Lung (tissue), 12 donors: ENCODE data around the gene RAI1. TPM values are rescaled to one million over a fixed set of nuclear protein-coding genes. Genes with fewer than 3 reads are reported as not detected.

Source experiments
- ATAC-seq: fragments of 200-7000 bp; cut with Tn5 transposase; one replicate; pipeline ENCODE4 v1.9.1; 2020; ENCODE audit warnings: moderate number of reproducible peaks; ENCODE audit not compliant: insufficient read depth, low FRiP score
- DNase-seq, 3 donors: peaks; one replicate each; pipeline ENCODE4 v3.0.0-alpha.2; 2013 to 2017
- H3K27ac ChIP-seq, 2 donors: one replicate each; pipeline ENCODE4 v1.5.1; 2013; ENCODE audit warnings: mild to moderate bottlenecking in 2 of 2, moderate library complexity in 2 of 2, control low read depth in 1 of 2, inconsistent platforms in 1 of 2, low read depth in 1 of 2, low read length in 1 of 2
- H3K27me3 ChIP-seq, 3 donors: one replicate each; pipeline ENCODE4 v1.5.1; 2013; ENCODE audit warnings: low read length in 2 of 3; ENCODE audit not compliant: control insufficient read depth in 3 of 3, insufficient read depth in 3 of 3
- H3K36me3 ChIP-seq, 4 donors: one replicate each; pipeline ENCODE4 v1.5.1; 2013; ENCODE audit warnings: low read length in 4 of 4, mild to moderate bottlenecking in 1 of 4, moderate library complexity in 1 of 4; ENCODE audit not compliant: control insufficient read depth in 4 of 4, insufficient read depth in 4 of 4
- H3K4me1 ChIP-seq, 5 donors: one replicate each; pipeline ENCODE4 v1.5.1; 2013; ENCODE audit warnings: low read length in 5 of 5, mild to moderate bottlenecking in 2 of 5, moderate library complexity in 1 of 5; ENCODE audit not compliant: control insufficient read depth in 5 of 5, insufficient read depth in 5 of 5
- H3K4me3 ChIP-seq: one replicate; pipeline ENCODE4 v1.5.1; 2013; ENCODE audit warnings: mild to moderate bottlenecking, control low read depth, moderate library complexity
- H3K9ac ChIP-seq, 2 donors: one replicate each; pipeline ENCODE4 v1.5.1; 2013; ENCODE audit warnings: low read length in 2 of 2, control low read depth in 1 of 2; ENCODE audit not compliant: insufficient read depth in 1 of 2
- H3K9me3 ChIP-seq, 4 donors: one replicate each; pipeline ENCODE4 v1.5.1; 2013; ENCODE audit warnings: low read length in 3 of 4, mild to moderate bottlenecking in 1 of 4, moderate library complexity in 1 of 4; ENCODE audit not compliant: control insufficient read depth in 4 of 4, insufficient read depth in 3 of 4
- CTCF ChIP-seq: IDR thresholded peaks from 2 replicates; pipeline ENCODE4 v1.5.1; 2012; ENCODE audit warnings: mild to moderate bottlenecking; ENCODE audit errors: control extremely low read depth, extremely low read depth
- WGBS, 2 donors: extraction: QIAGEN DNeasy Blood & Tissue Kit; methylation state at CpG; one replicate each; pipeline ENCODE4 v1.1.7; 2013; 5-methylcytosine and 5-hydroxymethylcytosine counted together
- polyA plus RNA-seq, 2 donors: library from polyadenylated mRNA; stranded (reverse); fragments of 200-250 nt; gene quantifications; one replicate each; pipeline ENCODE4 v1.2.1, GENCODE V29; 2013
- total RNA-seq, 2 donors: library from RNA; depleted of rRNA in 1 of 2; stranded (reverse); fragments of >200 nt in 1 of 2; gene quantifications; one replicate each; pipeline ENCODE4 v1.2.1, GENCODE V29; 2014 to 2021
- donor health status: control.
- donor health status: control.
- donor health status: Bipolar disorder and iron deficiency.
- donor health status: healthy.
- donor health status: DM: yes; HTN: yes; CAD: no.

RAI1 gene
- total and polyA plus RNA-seq, 4 donors, result 14.5 to 44.4 (median 28.3) TPM

- Histone ChIP-seq H3K9ac (no peak overlapping the region), H3K36me3 (peaks cover 0 to 6% (median 3%) of the 10 kb centered on the region in 4 donors), H3K4me1 (peaks cover 0 to 33% (median 21%) of the 10 kb centered on the region in 5 donors), H3K9me3 (no peaks in the 10 kb centered on the region), H3K27me3 (no peaks in the 10 kb centered on the region), H3K27ac (peak overlapping the region in 1 of 2 donors; percentile 7), H3K4me3 (no peak overlapping the region)
- no peak for TF ChIP-seq CTCF
- no peak for ATAC-seq
- WGBS, 2 donors, result 90% methylated on average over 3 of the region's 3 CpGs
- DNase-seq, result no peak
Measured at GRCh38 chr17:17852930-17853329, 171.7 kb downstream of the RAI1 start.

- H3K9ac ChIP-seq, result no peak overlapping the region
Measured at GRCh38 chr17:17853811-17854447, 172.7 kb downstream of the RAI1 start.

GRCh38 chr17:17855976-17856375 is 174.7 kb downstream of the RAI1 start:
- Histone ChIP-seq H3K4me1 (peaks cover 0 to 21% (median 13%) of the 10 kb centered on the region in 5 donors), H3K9ac (no peak overlapping the region), H3K36me3 (peaks cover 0 to 6% (median under 1%) of the 10 kb centered on the region in 4 donors), H3K27ac (peak overlapping the region in 1 of 2 donors; percentile 64), H3K27me3 (no peaks in the 10 kb centered on the region), H3K4me3 (no peak overlapping the region), H3K9me3 (no peaks in the 10 kb centered on the region)
- WGBS, 2 donors, result 82 to 85% methylated on average over 3 of the region's 3 CpGs
- no peak for ATAC-seq
- no peak for DNase-seq
- no peak for TF ChIP-seq CTCF

More at GRCh38 chr17:17853811-17854447, 172.7 kb downstream of the RAI1 start:
- 91% methylated on average over 8 of the region's 8 CpGs for WGBS, 2 donors
- no peaks in the 10 kb centered on the region for H3K27me3 ChIP-seq
- DNase-seq (no peak), ATAC-seq (no peak)
- H3K4me3 ChIP-seq, result no peak overlapping the region
- no peaks in the 10 kb centered on the region for H3K9me3 ChIP-seq
- no peak for TF ChIP-seq CTCF
- H3K27ac ChIP-seq, result peak overlapping the region in 1 of 2 donors; percentile 23
- H3K36me3 ChIP-seq, result peaks cover 0 to 6% (median 3%) of the 10 kb centered on the region in 4 donors
- H3K4me1 ChIP-seq, result peaks cover 0 to 29% (median 21%) of the 10 kb centered on the region in 5 donors
